GM12875 (cell line): Measurements from ENCODE around the gene RIN3.
"Not testable (repeated sequence)": the region's sequence is repeated elsewhere in the genome, so short reads cannot be mapped to it uniquely, and the experiment has no call there.

Source experiments
- H3K4me3 ChIP-seq: one replicate; pipeline ENCODE4 v1.5.1; 2011; ENCODE audit warnings: low read depth, low read length, control low read depth
- TF ChIP-seq, protein P1 (sequence below): IDR thresholded peaks from 2 replicates; pipeline ENCODE4 v1.5.1; 2011; ENCODE audit warnings: low read depth, mild to moderate bottlenecking, control low read depth, inconsistent platforms, low read length, moderate library complexity, borderline replicate concordance; ENCODE audit not compliant: insufficient read depth

The RIN3 gene

DNA sequence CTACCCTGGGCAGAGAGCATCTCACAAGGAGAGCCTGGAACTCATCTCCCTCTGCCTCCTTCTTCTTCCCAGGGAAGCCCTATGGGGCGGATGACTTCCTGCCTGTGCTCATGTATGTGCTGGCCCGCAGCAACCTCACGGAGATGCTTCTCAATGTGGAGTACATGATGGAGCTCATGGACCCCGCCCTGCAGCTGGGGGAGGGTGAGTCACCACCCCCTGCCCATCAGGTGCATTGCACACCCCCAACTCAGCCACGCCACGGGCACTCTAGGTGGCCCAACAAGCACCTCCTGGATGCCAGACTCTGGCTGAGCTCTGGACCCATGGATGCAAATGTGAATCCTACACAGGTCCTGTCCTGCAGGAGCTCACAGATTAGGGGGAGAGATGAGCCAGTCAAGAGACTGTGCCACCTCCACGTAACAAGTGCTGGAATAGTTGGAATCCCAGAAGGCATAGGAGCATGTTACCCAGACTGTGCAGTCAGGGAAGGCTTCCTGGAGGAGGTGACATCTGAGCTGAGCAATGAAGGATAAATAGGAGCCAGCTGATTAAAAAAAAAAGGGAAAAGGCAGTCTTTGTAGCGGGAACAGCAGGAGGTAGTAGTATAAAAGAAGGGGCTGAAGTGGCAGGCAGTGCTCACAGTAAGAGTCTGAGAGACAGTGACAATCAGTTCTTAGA, 163.0 kb downstream of the RIN3 start:
- TF ChIP-seq, protein P1, sequence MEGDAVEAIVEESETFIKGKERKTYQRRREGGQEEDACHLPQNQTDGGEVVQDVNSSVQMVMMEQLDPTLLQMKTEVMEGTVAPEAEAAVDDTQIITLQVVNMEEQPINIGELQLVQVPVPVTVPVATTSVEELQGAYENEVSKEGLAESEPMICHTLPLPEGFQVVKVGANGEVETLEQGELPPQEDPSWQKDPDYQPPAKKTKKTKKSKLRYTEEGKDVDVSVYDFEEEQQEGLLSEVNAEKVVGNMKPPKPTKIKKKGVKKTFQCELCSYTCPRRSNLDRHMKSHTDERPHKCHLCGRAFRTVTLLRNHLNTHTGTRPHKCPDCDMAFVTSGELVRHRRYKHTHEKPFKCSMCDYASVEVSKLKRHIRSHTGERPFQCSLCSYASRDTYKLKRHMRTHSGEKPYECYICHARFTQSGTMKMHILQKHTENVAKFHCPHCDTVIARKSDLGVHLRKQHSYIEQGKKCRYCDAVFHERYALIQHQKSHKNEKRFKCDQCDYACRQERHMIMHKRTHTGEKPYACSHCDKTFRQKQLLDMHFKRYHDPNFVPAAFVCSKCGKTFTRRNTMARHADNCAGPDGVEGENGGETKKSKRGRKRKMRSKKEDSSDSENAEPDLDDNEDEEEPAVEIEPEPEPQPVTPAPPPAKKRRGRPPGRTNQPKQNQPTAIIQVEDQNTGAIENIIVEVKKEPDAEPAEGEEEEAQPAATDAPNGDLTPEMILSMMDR: no peak
- H3K4me3 ChIP-seq: no peak overlapping the region

DNA sequence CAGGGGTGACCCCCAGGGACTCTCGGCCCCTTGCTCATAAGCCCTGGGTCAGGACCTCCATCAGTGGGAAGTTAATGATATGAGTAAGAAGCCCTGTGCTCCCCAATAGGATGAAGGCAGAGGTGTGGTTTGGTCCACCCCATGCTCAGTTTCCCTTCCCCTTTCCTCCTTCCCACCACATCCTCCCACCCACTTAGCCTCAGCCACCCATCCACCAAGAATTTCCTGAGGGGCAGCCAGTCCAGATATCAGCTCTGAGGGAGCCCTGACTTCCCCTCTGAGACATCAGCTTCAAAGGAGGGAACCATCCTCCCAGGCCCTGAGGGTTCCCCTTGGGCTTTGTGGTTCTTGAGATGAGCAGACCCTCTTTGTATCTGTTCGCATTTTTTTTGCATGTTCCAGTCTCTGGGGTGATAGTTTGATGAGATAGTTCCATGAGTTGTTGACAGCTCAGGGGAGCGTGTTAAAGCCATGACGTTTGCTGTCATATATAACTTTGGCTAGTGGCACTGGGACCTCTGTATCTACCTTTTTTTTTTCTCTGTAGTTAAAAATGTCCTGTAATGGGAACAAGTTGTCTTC, 163.6 kb downstream of the RIN3 start:
- TF ChIP-seq, protein P1: no peak
- H3K4me3 ChIP-seq: no peak overlapping the region

DNA sequence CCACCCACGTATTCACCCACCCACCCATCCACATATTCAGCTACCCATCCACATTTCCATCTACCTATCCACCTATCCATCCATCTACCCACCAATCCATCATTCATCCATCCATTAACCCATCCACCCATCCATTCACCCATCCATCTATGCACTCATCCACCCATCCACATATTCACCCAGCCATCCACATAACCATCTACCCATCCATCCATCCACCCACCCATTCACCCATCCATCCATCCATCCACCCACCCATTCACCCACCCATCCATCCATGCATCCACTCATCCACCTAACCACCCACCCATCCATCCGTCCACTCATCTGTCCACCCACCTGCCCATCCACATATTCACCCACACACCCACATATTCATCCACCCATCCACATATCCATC, 164.4 kb downstream of the RIN3 start:
- TF ChIP-seq, protein P1: no peak
- H3K4me3 ChIP-seq: no peak overlapping the region

DNA sequence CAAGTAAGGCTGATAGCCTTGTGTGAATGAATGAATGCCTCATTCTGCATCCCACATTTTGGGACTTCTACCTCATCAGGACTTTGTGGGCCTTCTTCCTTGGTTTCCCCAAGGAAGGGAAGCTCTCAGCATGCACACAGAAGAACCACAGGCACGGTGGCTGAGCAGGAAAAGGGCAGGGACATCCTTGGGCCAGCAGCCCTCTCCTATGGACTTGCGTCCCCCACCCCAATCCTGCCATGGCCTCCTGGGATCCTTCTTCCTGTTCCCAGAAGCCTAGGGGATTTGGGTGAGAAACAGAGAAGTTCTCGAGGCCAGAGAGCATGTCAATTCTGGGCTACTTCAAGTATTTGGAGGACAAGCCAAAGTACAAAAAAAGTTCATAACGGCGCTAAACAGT, 165.2 kb downstream of the RIN3 start:
- H3K4me3 ChIP-seq: no peak overlapping the region
- TF ChIP-seq, protein P1: no peak

DNA sequence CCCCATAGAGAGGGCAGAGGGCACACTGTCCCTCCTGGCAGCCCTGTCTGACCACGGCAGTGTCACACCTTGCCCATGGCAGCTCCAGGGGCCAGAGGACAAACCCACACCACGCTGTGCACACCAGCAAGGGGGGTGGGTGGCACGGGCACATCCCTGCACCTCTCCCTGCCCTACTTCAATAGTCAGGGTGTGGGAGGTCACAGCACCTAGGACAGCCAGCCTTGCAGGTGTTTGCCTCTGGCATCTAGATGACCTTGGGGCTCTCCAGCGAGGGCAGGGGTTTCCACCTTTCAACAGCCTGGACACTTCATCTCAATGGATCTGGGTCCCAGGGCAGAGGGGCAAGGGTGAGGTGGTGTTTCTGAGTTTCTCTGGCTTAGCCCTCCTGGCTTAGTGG, 165.7 kb downstream of the RIN3 start:
- no peak overlapping the region for H3K4me3 ChIP-seq
- TF ChIP-seq, protein P1: no peak

DNA sequence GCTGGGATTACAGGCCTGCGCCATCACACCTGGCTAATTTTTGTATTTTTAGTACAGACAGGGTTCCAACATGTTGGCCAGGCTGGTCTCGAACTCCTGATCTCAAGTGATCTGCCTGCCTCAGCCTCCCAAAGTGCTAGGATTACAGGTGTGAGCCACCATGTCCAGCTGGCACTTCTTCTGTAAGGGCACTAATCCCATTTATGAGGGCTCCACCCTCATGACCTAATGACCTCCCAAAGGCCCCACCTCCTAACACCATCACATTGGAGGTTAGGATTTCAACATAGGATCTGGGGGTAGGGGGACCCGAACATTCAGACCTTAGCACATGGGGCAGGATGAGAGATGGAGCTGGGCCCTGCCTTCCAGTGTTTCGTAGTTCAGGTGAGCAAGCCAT, 166.7 kb downstream of the RIN3 start:
- not testable (repeated sequence) for H3K4me3 ChIP-seq

DNA sequence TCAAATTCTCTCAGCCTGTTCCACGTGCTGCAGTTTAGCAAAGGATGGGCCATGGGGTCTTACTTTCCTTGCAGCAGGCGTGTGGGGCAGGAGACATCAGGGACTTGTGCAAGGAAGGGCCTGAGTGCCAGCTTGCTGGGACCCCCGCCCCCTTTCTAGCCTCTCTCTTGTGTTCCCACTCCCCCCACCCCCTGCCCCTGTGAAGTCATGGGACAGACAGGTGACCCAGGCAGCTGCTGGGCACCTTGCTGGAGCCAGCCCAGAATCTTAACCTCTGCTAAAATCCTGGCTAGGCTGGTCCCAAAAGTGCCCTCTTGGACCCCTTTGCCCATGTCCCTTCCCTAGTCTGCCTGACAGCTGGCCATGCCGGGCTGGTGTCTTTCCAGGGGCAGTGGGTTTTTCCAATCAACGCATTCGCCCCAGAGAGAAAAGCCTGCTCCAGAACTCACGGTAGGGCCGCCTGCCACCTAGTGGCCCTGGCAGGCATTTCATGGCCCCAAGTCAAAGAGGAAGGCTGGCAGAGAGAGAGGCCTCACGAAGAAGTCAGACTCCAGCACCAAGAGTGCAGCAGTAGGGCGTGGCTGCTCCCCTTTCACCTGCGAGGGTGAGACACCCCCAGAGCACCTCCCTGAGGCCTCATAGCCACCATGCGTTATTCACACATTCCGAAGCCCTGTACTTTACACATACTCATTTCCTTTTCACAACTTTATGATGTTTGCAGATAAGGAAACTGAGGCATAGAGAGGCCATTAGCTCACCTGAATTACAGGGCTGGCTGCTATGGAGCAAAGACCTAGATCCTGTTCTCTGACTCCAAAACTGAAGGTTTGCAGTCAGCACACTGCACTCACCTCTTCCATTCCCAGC, 167.4 kb downstream of the RIN3 start:
- TF ChIP-seq, protein P1: peak; percentile 97
- H3K4me3 ChIP-seq: no peak overlapping the region
